ENCODE measurements around the gene PSTPIP1.

Gene PSTPIP1

GRCh38 chr15:77070180-77070494, 75.2 kb downstream of the PSTPIP1 start:
- TF ChIP-seq MYC (IDR thresholded peaks at IDR 0.05; ENCODE audit: low read depth, low read length) (no peak), MAX (IDR thresholded peaks at IDR 0.05; ENCODE audit: low read depth, low read length) (0 out of 2 replicates have a peak, but pooled peaks have one; percentile 2)
- DNase-seq (ENCODE audit: low read depth) = no peak
- peak overlapping the region; percentile 87 for H3K4me3 ChIP-seq (ENCODE audit: low read depth, low read length)

GRCh38 chr15:77070495-77071304, 75.8 kb downstream of the PSTPIP1 start, which contains the start of gene TSPAN3:
TSS of gene TSPAN3 (minus strand) at chr15:77071109. CDS start at chr15:77070954, 155 bp downstream.
- DNase-seq (ENCODE audit: low read depth) = peak; percentile 97
- TF ChIP-seq MAX (IDR thresholded peaks at IDR 0.05; ENCODE audit: low read depth, low read length) (peak; percentile 42; the same call in 1 of the 2 replicates), CTCF (IDR thresholded peaks at IDR 0.05; ENCODE audit: low read depth, low read length) (no peak), POLR2A (IDR thresholded peaks at IDR 0.05; ENCODE audit: extremely low read depth, insufficient read length) (peak; percentile 91), MYC (IDR thresholded peaks at IDR 0.05; ENCODE audit: low read depth, low read length) (peak; percentile 42)
- H3K4me3 ChIP-seq (ENCODE audit: low read depth, low read length) = peak within 1 kb of the TSS; percentile 87

GRCh38 chr15:77071305-77072223, 76.6 kb downstream of the PSTPIP1 start:
- TF ChIP-seq CTCF (IDR thresholded peaks at IDR 0.05; ENCODE audit: low read depth, low read length) (no peak), POLR2A (IDR thresholded peaks at IDR 0.05; ENCODE audit: extremely low read depth, insufficient read length) (no peak), MAX (IDR thresholded peaks at IDR 0.05; ENCODE audit: low read depth, low read length) (no peak), MYC (IDR thresholded peaks at IDR 0.05; ENCODE audit: low read depth, low read length) (no peak)
- peak overlapping the region; percentile 37 for H3K4me3 ChIP-seq (ENCODE audit: low read depth, low read length)
- DNase-seq (ENCODE audit: low read depth) = no peak

- no peak overlapping the region for H3K4me3 ChIP-seq (ENCODE audit: low read depth, low read length)
- no peak for DNase-seq (ENCODE audit: low read depth)
- TF ChIP-seq MYC (IDR thresholded peaks at IDR 0.05; ENCODE audit: low read depth, low read length) = no peak
- TF ChIP-seq MAX (IDR thresholded peaks at IDR 0.05; ENCODE audit: low read depth, low read length) = no peak
- TF ChIP-seq POLR2A (IDR thresholded peaks at IDR 0.05; ENCODE audit: extremely low read depth, insufficient read length) = no peak
- TF ChIP-seq CTCF (IDR thresholded peaks at IDR 0.05; ENCODE audit: low read depth, low read length) = no peak
These were observed 79.4 kb downstream of the PSTPIP1 start for GRCh38 chr15:77074350-77074749.

- no peak for DNase-seq (ENCODE audit: low read depth)
- no peak for TF ChIP-seq CTCF (IDR thresholded peaks at IDR 0.05; ENCODE audit: low read depth, low read length)
- TF ChIP-seq POLR2A (IDR thresholded peaks at IDR 0.05; ENCODE audit: extremely low read depth, insufficient read length) = no peak
- no peak for TF ChIP-seq MYC (IDR thresholded peaks at IDR 0.05; ENCODE audit: low read depth, low read length)
- TF ChIP-seq MAX (IDR thresholded peaks at IDR 0.05; ENCODE audit: low read depth, low read length) = no peak
These were observed 80.6 kb downstream of the PSTPIP1 start for GRCh38 chr15:77075528-77075927.

More at GRCh38 chr15:77075528-77075927, 80.6 kb downstream of the PSTPIP1 start:
- no peak overlapping the region for H3K4me3 ChIP-seq (ENCODE audit: low read depth, low read length)

Data from NB4 (cell line).